Tibial nerve (tissue), 4 donors: Measurements from ENCODE around the gene POLK.

Experiments used
- EP300 ChIP-seq, 2 donors: sonication (generic); formaldehyde crosslinking; IDR thresholded peaks; one replicate each; pipeline ENCODE4 v1.6.1; 2017; ENCODE audit warnings: antibody characterized with exemption in 2 of 2, mild to moderate bottlenecking in 1 of 2
- POLR2A ChIP-seq, 2 donors: fragments of 450-650 bp; IDR thresholded peaks; one replicate each; pipeline ENCODE4 v1.6.1; 2017; ENCODE audit warnings: antibody characterized with exemption in 2 of 2, mild to moderate bottlenecking in 2 of 2, moderate library complexity in 2 of 2
- TF ChIP-seq, protein P1 (sequence below), 5 experiments: fragments of 200-600 bp in 3 of 5; fragments of 450-650 bp in 2 of 5; sonication (generic) in 3 of 5; IDR thresholded peaks; one replicate each; pipeline ENCODE4 v1.5.1; 2016 to 2019; ENCODE audit warnings: antibody characterized with exemption in 5 of 5, mild to moderate bottlenecking in 3 of 5, moderate library complexity in 2 of 5

DNA sequence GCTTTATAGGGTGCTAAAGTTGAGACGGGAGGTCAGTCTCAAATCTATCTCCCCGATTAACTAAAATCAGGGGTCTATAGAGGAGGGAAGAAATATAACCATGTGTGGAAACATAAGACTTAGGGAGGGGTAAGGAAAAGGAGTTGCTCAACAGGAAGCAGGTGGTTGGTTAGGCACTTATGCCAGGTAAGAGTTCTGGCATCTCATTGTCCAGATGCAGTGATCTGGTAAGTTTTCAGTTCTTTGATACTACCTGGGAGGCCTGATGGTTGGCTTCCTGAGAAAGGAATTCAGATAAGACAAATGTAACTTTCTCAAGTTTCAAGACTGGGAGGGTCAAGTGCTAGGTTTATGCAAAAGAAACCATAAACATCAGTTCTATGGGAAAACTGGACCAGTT is 48.0 kb upstream of the POLK start:
- TF ChIP-seq POLR2A (IDR thresholded peaks at IDR 0.05) (no peak), EP300 (IDR thresholded peaks at IDR 0.05) (no peak)
- TF ChIP-seq, protein P1, sequence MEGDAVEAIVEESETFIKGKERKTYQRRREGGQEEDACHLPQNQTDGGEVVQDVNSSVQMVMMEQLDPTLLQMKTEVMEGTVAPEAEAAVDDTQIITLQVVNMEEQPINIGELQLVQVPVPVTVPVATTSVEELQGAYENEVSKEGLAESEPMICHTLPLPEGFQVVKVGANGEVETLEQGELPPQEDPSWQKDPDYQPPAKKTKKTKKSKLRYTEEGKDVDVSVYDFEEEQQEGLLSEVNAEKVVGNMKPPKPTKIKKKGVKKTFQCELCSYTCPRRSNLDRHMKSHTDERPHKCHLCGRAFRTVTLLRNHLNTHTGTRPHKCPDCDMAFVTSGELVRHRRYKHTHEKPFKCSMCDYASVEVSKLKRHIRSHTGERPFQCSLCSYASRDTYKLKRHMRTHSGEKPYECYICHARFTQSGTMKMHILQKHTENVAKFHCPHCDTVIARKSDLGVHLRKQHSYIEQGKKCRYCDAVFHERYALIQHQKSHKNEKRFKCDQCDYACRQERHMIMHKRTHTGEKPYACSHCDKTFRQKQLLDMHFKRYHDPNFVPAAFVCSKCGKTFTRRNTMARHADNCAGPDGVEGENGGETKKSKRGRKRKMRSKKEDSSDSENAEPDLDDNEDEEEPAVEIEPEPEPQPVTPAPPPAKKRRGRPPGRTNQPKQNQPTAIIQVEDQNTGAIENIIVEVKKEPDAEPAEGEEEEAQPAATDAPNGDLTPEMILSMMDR (IDR thresholded peaks at IDR 0.05), result no peak
